ENCODE data around the gene GPR35. TPM values are rescaled to one million over a fixed set of nuclear protein-coding genes. Genes with fewer than 3 reads are reported as not detected.

GPR35 gene
- total and polyA plus RNA-seq, 2 of the 13 experiments (the other 11 are each of a cell fraction or from before 2014, with no cell fraction given): 27.1 to 44.2 TPM

DNA sequence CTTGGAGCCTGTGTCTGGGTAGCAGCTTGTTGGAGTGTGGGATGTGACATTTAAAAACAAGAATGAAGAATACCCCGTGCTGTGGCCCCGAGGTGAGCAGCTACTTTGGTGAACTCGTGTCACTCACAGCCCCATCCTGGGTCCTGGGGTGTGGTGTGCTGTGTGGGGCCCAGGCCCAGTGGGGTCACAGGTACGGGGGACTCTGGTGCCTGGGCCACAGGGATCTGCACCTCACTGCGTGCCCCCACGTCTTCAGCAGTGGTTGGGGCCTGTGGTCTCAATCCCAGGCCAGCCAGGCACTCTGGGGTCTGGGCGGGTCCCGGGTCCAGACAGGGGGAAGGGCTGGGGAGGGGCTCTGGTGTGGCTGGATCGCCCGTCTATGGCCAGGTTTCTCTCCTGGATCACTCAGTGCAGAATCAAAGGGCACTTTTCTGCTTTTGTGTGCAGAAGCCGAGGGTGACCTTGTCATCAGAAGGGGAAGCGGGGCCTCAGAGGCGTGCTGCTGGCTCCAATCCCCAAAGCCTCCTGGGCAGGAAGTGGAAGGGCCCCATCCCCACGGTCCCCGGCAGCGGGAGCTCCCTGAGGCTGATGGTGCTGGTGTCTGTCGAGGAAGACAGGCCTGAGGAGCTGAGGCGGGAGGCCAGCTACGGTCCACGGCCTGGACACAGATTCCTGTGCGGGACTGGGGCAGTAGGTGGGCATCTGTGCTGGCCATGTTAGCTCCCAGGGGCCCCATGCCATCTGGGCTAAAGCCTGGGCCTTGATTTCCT, 1.4 kb downstream of the GPR35 start (continued):
- TF ChIP-seq, protein P1, sequence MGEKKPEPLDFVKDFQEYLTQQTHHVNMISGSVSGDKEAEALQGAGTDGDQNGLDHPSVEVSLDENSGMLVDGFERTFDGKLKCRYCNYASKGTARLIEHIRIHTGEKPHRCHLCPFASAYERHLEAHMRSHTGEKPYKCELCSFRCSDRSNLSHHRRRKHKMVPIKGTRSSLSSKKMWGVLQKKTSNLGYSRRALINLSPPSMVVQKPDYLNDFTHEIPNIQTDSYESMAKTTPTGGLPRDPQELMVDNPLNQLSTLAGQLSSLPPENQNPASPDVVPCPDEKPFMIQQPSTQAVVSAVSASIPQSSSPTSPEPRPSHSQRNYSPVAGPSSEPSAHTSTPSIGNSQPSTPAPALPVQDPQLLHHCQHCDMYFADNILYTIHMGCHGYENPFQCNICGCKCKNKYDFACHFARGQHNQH (CRISPR knock-in tag; IDR thresholded peaks at IDR 0.05): peak; percentile 90
- TF ChIP-seq, protein P2, sequence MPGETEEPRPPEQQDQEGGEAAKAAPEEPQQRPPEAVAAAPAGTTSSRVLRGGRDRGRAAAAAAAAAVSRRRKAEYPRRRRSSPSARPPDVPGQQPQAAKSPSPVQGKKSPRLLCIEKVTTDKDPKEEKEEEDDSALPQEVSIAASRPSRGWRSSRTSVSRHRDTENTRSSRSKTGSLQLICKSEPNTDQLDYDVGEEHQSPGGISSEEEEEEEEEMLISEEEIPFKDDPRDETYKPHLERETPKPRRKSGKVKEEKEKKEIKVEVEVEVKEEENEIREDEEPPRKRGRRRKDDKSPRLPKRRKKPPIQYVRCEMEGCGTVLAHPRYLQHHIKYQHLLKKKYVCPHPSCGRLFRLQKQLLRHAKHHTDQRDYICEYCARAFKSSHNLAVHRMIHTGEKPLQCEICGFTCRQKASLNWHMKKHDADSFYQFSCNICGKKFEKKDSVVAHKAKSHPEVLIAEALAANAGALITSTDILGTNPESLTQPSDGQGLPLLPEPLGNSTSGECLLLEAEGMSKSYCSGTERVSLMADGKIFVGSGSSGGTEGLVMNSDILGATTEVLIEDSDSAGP (CRISPR knock-in tag; IDR thresholded peaks at IDR 0.05; ENCODE audit: borderline replicate concordance): peak; percentile 86
- TF ChIP-seq, protein P3, sequence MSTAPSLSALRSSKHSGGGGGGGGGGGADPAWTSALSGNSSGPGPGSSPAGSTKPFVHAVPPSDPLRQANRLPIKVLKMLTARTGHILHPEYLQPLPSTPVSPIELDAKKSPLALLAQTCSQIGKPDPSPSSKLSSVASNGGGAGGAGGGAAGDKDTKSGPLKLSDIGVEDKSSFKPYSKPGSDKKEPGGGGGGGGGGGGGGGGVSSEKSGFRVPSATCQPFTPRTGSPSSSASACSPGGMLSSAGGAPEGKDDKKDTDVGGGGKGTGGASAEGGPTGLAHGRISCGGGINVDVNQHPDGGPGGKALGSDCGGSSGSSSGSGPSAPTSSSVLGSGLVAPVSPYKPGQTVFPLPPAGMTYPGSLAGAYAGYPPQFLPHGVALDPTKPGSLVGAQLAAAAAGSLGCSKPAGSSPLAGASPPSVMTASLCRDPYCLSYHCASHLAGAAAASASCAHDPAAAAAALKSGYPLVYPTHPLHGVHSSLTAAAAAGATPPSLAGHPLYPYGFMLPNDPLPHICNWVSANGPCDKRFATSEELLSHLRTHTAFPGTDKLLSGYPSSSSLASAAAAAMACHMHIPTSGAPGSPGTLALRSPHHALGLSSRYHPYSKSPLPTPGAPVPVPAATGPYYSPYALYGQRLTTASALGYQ (CRISPR knock-in tag; IDR thresholded peaks at IDR 0.05): peak; percentile 83; the same call in 1 of the 2 replicates
- TF ChIP-seq, protein P4, sequence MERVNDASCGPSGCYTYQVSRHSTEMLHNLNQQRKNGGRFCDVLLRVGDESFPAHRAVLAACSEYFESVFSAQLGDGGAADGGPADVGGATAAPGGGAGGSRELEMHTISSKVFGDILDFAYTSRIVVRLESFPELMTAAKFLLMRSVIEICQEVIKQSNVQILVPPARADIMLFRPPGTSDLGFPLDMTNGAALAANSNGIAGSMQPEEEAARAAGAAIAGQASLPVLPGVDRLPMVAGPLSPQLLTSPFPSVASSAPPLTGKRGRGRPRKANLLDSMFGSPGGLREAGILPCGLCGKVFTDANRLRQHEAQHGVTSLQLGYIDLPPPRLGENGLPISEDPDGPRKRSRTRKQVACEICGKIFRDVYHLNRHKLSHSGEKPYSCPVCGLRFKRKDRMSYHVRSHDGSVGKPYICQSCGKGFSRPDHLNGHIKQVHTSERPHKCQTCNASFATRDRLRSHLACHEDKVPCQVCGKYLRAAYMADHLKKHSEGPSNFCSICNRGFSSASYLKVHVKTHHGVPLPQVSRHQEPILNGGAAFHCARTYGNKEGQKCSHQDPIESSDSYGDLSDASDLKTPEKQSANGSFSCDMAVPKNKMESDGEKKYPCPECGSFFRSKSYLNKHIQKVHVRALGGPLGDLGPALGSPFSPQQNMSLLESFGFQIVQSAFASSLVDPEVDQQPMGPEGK (CRISPR knock-in tag; IDR thresholded peaks at IDR 0.05): peak; percentile 90
- TF ChIP-seq TCF7 (IDR thresholded peaks at IDR 0.05; ENCODE audit: low read depth) (peak; percentile 25; the same call in 1 of the 2 replicates), ZFP36L2 (CRISPR knock-in tag; IDR thresholded peaks at IDR 0.05) (no peak), HNRNPL (IDR thresholded peaks at IDR 0.05; ENCODE audit: low read depth, low read length) (peak; percentile 68), ZNF317 (CRISPR knock-in tag; IDR thresholded peaks at IDR 0.05) (peak; percentile 90), SMARCC2 (IDR thresholded peaks at IDR 0.05) (no peak), ZNF563 (CRISPR knock-in tag; IDR thresholded peaks at IDR 0.05) (no peak), GTF3A (CRISPR knock-in tag; conservative IDR thresholded peaks at IDR 0.05) (no peak), ZNF670 (CRISPR knock-in tag; IDR thresholded peaks at IDR 0.05; ENCODE audit: borderline replicate concordance) (no peak), CBX5 (CRISPR knock-in tag; IDR thresholded peaks at IDR 0.05; ENCODE audit: borderline replicate concordance) (0 out of 2 replicates have a peak, but pooled peaks have one; percentile 70), ZNF605 (CRISPR knock-in tag; IDR thresholded peaks at IDR 0.05) (peak; percentile 81; the same call in 1 of the 2 replicates), JARID2 (CRISPR knock-in tag; IDR thresholded peaks at IDR 0.05; ENCODE audit: insufficient replicate concordance) (no peak)
- TF ChIP-seq, protein P5, sequence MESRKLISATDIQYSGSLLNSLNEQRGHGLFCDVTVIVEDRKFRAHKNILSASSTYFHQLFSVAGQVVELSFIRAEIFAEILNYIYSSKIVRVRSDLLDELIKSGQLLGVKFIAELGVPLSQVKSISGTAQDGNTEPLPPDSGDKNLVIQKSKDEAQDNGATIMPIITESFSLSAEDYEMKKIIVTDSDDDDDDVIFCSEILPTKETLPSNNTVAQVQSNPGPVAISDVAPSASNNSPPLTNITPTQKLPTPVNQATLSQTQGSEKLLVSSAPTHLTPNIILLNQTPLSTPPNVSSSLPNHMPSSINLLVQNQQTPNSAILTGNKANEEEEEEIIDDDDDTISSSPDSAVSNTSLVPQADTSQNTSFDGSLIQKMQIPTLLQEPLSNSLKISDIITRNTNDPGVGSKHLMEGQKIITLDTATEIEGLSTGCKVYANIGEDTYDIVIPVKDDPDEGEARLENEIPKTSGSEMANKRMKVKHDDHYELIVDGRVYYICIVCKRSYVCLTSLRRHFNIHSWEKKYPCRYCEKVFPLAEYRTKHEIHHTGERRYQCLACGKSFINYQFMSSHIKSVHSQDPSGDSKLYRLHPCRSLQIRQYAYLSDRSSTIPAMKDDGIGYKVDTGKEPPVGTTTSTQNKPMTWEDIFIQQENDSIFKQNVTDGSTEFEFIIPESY (CRISPR knock-in tag; IDR thresholded peaks at IDR 0.05): peak; percentile 74; the same call in 1 of the 2 replicates
- TF ChIP-seq, protein P6, sequence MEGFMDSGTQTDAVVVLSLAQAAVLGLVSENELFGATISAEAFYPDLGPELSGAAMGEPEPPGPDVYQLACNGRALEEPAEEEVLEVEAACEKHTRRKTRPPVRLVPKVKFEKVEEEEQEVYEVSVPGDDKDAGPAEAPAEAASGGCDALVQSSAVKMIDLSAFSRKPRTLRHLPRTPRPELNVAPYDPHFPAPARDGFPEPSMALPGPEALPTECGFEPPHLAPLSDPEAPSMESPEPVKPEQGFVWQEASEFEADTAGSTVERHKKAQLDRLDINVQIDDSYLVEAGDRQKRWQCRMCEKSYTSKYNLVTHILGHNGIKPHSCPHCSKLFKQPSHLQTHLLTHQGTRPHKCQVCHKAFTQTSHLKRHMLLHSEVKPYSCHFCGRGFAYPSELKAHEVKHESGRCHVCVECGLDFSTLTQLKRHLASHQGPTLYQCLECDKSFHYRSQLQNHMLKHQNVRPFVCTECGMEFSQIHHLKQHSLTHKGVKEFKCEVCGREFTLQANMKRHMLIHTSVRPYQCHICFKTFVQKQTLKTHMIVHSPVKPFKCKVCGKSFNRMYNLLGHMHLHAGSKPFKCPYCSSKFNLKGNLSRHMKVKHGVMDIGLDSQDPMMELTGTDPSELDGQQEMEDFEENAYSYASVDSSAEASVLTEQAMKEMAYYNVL (CRISPR knock-in tag; IDR thresholded peaks at IDR 0.05; ENCODE audit: borderline replicate concordance): peak; percentile 81; the same call in 1 of the 2 replicates
